ENCODE measurements around the gene DSN1. TPM values are rescaled to one million over a fixed set of nuclear protein-coding genes. Genes with fewer than 3 reads are reported as not detected.

DSN1 gene
- total RNA-seq, 1 donor from 2014 or later = 24.5 TPM

DNA sequence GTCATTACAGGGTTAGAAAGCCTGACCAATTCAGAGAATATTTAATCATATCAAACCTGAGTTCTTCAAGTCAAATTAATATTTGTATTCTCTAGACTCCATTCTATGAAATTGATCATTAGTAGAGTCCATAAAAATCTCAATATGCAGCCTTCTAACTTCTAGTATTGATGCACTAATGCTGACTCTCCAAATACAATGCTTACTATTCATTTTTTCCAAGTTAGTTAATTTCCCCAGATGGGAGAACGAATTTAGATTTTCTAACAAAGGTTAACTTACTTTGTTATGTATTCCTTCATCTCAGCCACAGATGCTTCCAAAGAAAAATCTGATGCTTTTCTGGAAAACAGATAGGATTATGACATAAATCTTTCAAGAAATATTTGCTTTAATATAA lies 15.3 kb downstream of the DSN1 start:
- peaks cover 15% of the 10 kb centered on the region for H3K4me1 Mint-ChIP-seq
- H3K27me3 Mint-ChIP-seq = no peaks in the 10 kb centered on the region
- H3K9me3 Mint-ChIP-seq = no peaks in the 10 kb centered on the region
- H3K4me3 Mint-ChIP-seq = no peak overlapping the region
- intact Hi-C loops (cut with micrococcal nuclease) = no loop called here
- peaks cover 33% of the 10 kb centered on the region for H3K36me3 Mint-ChIP-seq (ENCODE audit: low read depth)
- no peak for DNase-seq
- no peak overlapping the region for H3K27ac Mint-ChIP-seq

DNA sequence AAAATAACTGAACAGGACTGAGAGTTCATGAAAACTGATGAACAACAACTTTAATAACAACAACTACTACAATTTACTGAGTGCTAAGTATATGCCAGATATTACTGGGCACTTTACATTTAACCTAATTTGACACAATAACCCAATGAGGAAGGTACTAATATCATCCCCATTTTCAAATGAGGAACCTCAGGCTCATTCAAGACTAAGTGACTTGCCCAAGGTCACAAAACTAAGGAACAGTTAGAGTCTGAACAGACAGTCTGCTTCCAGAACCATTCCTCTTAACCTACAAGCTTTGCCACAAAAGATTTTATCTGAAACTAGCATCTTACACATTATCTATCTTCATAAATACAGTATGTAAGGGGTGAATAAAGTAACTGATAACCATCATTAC lies 17.1 kb downstream of the DSN1 start:
- Mint-ChIP-seq H3K4me3 (no peak overlapping the region), H3K36me3 (ENCODE audit: low read depth) (peaks cover 42% of the 10 kb centered on the region), H3K27me3 (no peaks in the 10 kb centered on the region), H3K4me1 (peaks cover 15% of the 10 kb centered on the region), H3K9me3 (no peaks in the 10 kb centered on the region), H3K27ac (no peak overlapping the region)
- DNase-seq = no peak
- intact Hi-C loops (cut with micrococcal nuclease) = no loop called here

DNA sequence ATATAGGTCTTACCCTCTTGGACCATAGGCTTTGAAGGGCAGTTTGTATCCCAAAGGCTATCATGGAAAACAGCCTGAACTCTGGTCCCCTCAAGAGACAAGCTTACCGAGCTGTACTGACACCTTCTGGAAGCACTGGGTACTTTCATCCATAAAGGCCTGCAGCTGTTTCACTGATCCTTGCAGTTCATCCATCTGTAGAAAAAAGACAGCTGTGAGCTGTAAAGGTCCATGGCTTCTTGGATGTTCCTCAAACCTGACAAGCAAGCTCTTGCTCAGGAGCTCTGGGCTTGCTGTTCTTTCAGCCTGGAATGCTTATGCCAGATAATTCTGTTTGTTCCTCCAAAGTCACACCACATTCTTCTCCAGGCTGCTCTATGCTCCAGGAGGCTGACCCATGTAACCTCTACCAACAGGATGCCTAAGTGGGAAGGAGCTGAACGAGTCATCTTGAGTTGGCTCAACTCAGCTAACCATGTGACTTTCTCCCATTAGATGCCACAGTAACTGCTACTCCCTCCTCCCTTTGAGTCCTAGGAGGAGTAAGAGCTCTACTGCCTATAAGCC lies 18.8 kb downstream of the DSN1 start:
- Mint-ChIP-seq H3K27ac (no peak overlapping the region), H3K9me3 (no peaks in the 10 kb centered on the region), H3K27me3 (no peaks in the 10 kb centered on the region), H3K4me3 (no peak overlapping the region), H3K4me1 (peaks cover 11% of the 10 kb centered on the region), H3K36me3 (ENCODE audit: low read depth) (peaks cover 42% of the 10 kb centered on the region)
- DNase-seq = peak; percentile 86
- intact Hi-C loops (cut with micrococcal nuclease) = loop anchor here (2.0 kb wide), 1 partner anchor 38 kb away; no protein-coding TSS in a partner anchor

DNA sequence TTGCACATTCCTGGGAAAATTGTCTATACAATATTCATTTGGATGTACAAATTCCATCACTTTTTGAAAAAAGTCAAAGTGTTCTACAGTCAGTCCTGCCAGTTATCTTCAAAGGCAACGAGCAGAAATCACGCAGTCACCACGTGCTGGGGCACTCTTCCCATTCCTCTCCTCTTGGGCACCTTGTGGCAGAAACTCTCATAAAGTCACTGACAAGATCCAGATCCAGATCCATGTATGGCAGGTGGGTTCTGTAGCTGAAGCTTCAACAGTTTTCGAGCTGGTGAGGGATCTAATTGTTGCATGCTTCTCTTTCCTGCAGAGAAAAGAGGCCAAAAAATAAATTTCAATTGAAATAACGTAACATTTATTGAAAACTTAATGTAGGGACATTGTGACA lies 21.0 kb downstream of the DSN1 start:
- intact Hi-C loops (cut with micrococcal nuclease) = no loop called here
- H3K4me1 Mint-ChIP-seq = peaks cover 8% of the 10 kb centered on the region
- H3K27me3 Mint-ChIP-seq = no peaks in the 10 kb centered on the region
- peaks cover 37% of the 10 kb centered on the region for H3K36me3 Mint-ChIP-seq (ENCODE audit: low read depth)
- no peak overlapping the region for H3K27ac Mint-ChIP-seq
- DNase-seq = no peak
- no peak overlapping the region for H3K4me3 Mint-ChIP-seq
- no peaks in the 10 kb centered on the region for H3K9me3 Mint-ChIP-seq

DNA sequence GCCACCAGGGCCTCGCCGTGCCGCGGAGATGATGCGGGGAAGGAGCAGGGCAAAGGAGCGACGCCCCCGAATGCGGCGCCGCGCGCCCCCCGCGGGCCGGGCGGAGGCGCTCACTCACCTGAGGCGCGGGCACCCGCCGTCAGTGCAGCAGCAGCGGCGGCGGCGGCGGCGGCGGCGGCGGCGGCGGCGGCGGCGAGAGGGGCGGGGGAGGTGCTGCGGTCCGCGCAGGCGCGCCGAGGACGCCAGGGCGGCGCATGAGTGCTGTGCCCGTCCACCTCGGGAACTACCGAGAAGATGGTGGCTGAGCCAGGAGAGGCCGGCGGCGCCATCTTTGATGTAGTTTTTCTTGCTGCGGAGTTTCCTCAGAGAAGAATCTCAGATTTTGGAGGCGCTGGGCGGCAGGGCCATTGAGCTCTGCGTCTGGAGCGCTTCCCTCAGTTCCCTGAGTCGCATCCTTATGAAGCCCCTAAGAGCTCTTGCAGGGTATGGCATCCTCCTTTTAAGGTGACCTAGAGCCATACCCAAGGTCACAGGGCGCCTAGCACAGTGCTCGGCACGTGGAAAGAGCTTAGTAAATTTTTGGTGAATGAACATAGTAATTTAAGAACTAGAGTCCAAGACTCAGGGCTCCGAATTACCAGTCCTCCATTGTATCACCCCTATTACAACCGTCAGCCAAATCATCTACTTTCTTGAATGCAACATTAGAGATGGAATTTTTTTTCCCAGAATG lies 27.5 kb downstream of the DSN1 start, which contains the start of gene NDRG3:
NDRG3 (minus strand) TSS at position 164 of the 733 bp plus-strand sequence. CDS start 24,355 bp downstream, outside the sequence.
- intact Hi-C loops (cut with micrococcal nuclease) = loop anchor here (1.0 to 10.0 kb wide), 5 partner anchors 13 to 281 kb away; partner anchors contain the start of genes DSN1 and RAB5IF
- DNase-seq = peak; percentile 97
- Mint-ChIP-seq H3K4me1 (peaks cover 17% of the 10 kb centered on the region), H3K36me3 (ENCODE audit: low read depth) (peaks cover 7% of the 10 kb centered on the region), H3K9me3 (no peaks in the 10 kb centered on the region), H3K27me3 (no peaks in the 10 kb centered on the region), H3K27ac (peak within 1 kb of the TSS; percentile 89), H3K4me3 (peak within 1 kb of the TSS; percentile 93)

DNA sequence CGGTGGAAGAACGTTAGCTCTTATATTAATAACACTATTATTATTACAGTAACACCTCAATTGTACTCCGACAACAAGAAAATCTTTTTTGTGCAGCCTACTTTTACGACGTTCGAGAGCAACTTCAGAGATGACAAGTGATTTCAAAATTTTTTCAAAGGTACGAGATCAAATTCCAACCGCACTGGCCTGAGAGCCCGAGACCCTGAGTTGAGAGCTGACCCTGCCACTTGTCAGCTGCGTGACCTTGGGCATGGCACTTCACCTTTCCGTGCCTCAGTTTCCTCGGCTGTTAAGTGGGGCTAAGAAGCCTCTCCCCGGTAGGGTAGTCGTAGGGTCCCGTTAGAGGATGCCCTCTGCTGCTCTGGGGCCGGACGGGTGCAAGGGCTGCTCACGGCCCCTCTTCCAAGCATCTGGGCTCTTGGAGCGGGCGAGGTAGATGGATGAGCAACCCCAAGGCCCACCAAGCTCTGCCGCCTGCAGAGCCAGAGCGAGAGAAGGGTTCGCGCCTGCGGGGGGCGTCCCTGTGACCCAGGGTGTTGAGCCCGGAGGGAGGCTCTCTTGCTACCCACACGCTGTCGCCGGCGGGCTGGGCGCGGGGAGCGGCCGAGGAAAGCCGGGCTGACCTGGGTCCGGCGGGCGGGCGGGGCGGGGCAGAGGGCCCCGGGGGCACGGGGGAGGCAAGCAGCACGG lies 28.2 kb downstream of the DSN1 start:
- H3K27me3 Mint-ChIP-seq = no peaks in the 10 kb centered on the region
- H3K4me3 Mint-ChIP-seq = peak overlapping the region; percentile 93
- peak overlapping the region; percentile 86 for H3K27ac Mint-ChIP-seq
- intact Hi-C loops (cut with micrococcal nuclease) = loop anchor here (1.0 to 10.0 kb wide), 3 partner anchors 12 to 281 kb away; no protein-coding TSS in a partner anchor
- no peak for DNase-seq
- no peaks in the 10 kb centered on the region for H3K9me3 Mint-ChIP-seq
- H3K36me3 Mint-ChIP-seq (ENCODE audit: low read depth) = peaks cover 3% of the 10 kb centered on the region
- peaks cover 19% of the 10 kb centered on the region for H3K4me1 Mint-ChIP-seq

DNA sequence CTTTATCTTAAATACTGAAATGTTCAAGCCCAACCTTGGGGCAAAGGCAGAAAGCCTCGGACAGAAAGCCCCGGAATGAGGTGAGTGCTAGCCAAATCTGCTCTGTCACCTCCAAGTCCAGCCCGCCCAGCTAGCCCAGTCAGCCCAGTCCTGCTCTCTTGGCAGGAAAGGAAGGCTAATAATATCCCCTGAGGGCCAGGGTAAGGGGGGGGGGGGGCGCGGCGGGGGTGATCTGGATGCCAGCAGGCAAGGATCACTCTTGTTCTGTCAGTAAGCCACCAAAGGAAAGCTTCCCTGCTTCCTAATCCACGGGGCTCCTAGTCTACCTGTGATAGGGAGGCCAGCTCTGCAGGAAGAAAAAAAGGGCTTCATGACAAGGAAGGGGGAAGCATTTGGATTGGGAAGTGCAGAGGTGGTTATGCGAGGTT lies 28.8 kb downstream of the DSN1 start:
- H3K27me3 Mint-ChIP-seq = no peaks in the 10 kb centered on the region
- H3K27ac Mint-ChIP-seq = peak overlapping the region; percentile 86
- intact Hi-C loops (cut with micrococcal nuclease) = loop anchor here (1.0 to 10.0 kb wide), 3 partner anchors 11 to 280 kb away; no protein-coding TSS in a partner anchor
- H3K4me1 Mint-ChIP-seq = peaks cover 19% of the 10 kb centered on the region
- H3K4me3 Mint-ChIP-seq = peak overlapping the region; percentile 93
- no peaks in the 10 kb centered on the region for H3K36me3 Mint-ChIP-seq (ENCODE audit: low read depth)
- no peaks in the 10 kb centered on the region for H3K9me3 Mint-ChIP-seq
- no peak for DNase-seq

DNA sequence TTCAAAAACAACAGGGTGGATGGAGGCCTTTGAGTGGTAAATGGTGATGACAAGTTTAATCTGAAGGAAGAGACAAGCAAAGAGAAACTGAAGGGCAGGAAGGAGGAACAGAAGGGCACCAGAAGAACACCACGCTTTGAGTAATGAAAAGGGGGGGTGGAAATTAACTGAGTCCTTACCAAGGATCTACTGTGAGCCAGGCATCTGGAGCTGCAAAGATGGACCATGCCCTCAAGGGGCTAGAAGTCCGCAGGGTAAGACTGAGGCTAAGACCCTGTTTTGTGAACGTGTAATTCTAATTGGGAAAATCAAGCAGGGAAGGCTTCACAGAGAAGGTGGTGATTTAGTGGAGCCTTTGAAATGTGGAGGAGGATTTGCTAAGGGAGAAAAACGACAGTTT lies 29.3 kb downstream of the DSN1 start:
- DNase-seq = no peak
- Mint-ChIP-seq H3K27me3 (no peaks in the 10 kb centered on the region), H3K4me3 (peak overlapping the region; percentile 55), H3K9me3 (no peaks in the 10 kb centered on the region), H3K36me3 (ENCODE audit: low read depth) (no peaks in the 10 kb centered on the region), H3K4me1 (peaks cover 19% of the 10 kb centered on the region), H3K27ac (no peak overlapping the region)
- intact Hi-C loops (cut with micrococcal nuclease) = loop anchor here (10.0 kb wide), 1 partner anchor 279 kb away; no protein-coding TSS in a partner anchor

DNA sequence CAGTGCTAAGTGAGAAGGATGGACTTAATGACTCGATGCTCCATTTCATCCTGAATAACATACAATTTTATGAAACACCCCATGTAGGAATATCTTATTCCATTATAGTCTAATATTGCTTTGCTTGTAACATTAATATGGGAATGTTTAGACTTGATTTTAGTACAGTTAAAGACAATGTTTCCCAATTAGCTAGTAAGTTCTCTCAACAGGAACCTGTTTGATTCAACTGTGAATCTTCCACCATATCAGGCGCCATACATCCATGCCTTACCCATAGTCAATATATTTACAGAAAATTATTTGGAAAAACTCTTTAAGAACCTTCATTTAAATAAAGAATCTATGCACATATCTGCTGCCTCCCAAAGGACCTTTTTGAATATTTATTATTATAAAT lies 31.0 kb downstream of the DSN1 start:
- H3K27ac Mint-ChIP-seq = no peak overlapping the region
- no peak overlapping the region for H3K4me3 Mint-ChIP-seq
- H3K36me3 Mint-ChIP-seq (ENCODE audit: low read depth) = no peaks in the 10 kb centered on the region
- H3K4me1 Mint-ChIP-seq = peaks cover 19% of the 10 kb centered on the region
- DNase-seq = no peak
- no peaks in the 10 kb centered on the region for H3K9me3 Mint-ChIP-seq
- H3K27me3 Mint-ChIP-seq = no peaks in the 10 kb centered on the region
- intact Hi-C loops (cut with micrococcal nuclease) = loop anchor here (10.0 kb wide), 1 partner anchor 278 kb away; no protein-coding TSS in a partner anchor

DNA sequence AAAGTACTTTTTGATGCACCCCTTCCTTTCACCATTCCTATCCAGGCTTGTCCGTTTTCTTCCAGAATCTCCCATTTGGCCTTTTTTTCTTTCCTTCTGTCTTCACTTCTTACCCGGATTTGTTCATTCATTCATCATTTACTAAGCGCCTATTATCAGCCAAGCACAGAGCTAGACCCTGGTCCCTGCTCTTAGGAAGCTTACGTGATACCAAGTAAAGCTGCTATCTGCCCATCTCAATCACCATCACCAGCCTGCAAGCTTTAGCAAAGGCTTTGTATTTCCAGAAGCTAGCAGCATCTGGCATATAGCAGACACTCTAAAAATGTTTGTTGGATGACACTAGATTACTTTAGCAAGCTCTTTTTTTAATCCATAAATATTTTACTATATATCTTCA lies 32.5 kb downstream of the DSN1 start:
- Mint-ChIP-seq H3K4me3 (no peak overlapping the region), H3K27ac (no peak overlapping the region), H3K27me3 (no peaks in the 10 kb centered on the region), H3K36me3 (ENCODE audit: low read depth) (no peaks in the 10 kb centered on the region), H3K4me1 (peaks cover 16% of the 10 kb centered on the region), H3K9me3 (no peaks in the 10 kb centered on the region)
- DNase-seq = no peak
- intact Hi-C loops (cut with micrococcal nuclease) = loop anchor here (10.0 kb wide), 1 partner anchor 276 kb away; no protein-coding TSS in a partner anchor

DNA sequence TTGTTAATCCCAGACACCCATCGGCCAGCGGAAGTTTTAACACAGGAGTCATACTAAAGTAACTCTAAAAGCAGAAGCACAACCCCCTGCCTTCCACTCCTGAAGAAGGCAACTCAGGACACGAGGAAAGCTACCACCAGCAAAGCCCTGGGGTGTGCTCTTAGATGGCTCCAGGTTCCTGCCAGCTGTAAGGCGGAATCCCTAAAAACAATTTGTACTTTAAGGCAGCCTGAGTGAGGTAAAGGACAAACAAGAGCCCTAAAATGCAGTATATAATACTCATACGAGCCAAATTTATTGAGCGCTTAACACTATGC lies 36.4 kb downstream of the DSN1 start:
- peaks cover 23% of the 10 kb centered on the region for H3K4me1 Mint-ChIP-seq
- H3K4me3 Mint-ChIP-seq = no peak overlapping the region
- no peaks in the 10 kb centered on the region for H3K27me3 Mint-ChIP-seq
- no peak for DNase-seq
- no peaks in the 10 kb centered on the region for H3K9me3 Mint-ChIP-seq
- no peak overlapping the region for H3K27ac Mint-ChIP-seq
- H3K36me3 Mint-ChIP-seq (ENCODE audit: low read depth) = no peaks in the 10 kb centered on the region
- intact Hi-C loops (cut with micrococcal nuclease) = no loop called here

DNA sequence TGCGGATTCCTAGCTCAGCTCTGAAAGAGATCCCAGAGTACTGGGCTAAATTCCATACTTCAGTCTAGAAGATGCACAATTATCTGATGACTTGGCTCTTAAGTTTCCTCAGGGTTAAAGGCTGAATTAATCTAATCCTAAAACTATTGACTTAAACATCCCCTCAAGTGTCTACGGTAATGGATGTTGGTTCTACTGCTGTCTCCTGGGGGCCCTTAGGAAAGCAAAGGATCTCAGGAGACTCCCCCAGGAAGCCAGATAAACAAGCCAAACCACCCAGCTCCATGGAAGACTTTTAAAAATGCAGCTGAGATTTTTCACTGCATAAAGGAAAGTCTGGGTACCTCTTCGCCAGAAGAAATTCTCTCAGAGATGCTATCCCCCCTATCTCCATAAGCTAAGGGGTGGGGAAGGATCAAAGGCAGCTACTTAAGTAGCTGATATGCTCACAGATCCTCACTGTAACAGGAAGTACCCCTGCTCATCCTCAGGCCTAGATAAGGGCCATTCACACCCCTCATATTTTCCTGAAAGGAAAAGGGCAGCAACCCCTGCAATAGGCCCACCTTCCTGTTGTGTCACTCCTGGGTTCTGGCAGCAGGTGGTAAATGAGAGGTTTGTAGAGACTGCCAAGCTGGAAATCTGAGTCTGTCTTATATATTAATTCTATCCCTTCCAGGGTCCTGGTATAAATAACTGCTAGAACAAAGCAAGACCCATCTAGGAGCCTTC lies 36.9 kb downstream of the DSN1 start:
- intact Hi-C loops (cut with micrococcal nuclease) = no loop called here
- H3K9me3 Mint-ChIP-seq = no peaks in the 10 kb centered on the region
- no peaks in the 10 kb centered on the region for H3K36me3 Mint-ChIP-seq (ENCODE audit: low read depth)

DNA sequence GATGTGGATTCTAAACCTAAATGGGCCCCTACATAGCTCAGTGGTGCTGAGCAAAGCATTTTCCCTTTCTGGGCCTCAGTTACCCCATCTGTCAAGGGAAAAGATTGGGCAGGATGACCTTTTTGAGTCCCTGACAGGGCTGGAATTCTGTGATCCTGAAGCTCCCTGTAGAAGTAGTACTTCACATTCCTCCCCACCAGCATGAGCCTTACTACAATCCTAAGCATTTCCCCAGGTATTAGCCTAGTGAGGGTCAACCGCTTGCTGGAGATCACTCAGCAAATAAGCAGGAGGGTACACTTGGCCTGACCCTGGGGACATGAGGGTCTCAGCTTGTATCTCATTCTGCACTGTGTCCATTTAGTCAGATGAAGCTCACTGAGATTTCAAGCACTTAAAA lies 41.1 kb downstream of the DSN1 start:
- H3K27me3 Mint-ChIP-seq = no peaks in the 10 kb centered on the region

More for the DNA sequence above, 36.9 kb downstream of the DSN1 start:
- H3K27ac Mint-ChIP-seq = no peak overlapping the region
- no peak overlapping the region for H3K4me3 Mint-ChIP-seq
- DNase-seq = no peak
- peaks cover 23% of the 10 kb centered on the region for H3K4me1 Mint-ChIP-seq
- H3K27me3 Mint-ChIP-seq = no peaks in the 10 kb centered on the region

More for the DNA sequence above, 41.1 kb downstream of the DSN1 start:
- H3K4me3 Mint-ChIP-seq = no peak overlapping the region
- no peak overlapping the region for H3K27ac Mint-ChIP-seq
- peaks cover 28% of the 10 kb centered on the region for H3K4me1 Mint-ChIP-seq
- H3K36me3 Mint-ChIP-seq (ENCODE audit: low read depth) = peaks cover 2% of the 10 kb centered on the region
- intact Hi-C loops (cut with micrococcal nuclease) = no loop called here
- DNase-seq = no peak
- no peaks in the 10 kb centered on the region for H3K9me3 Mint-ChIP-seq

All from activated CD4-positive, alpha-beta T cell treated with anti-CD3 and anti-CD28 coated beads, Interleukin-2, amount 10 ng/mL, durations not matched to agents 24 days and 14 days (primary cell).